A549 (cell line): ENCODE measurements around the gene TRIM37.

Experiments
- MAX ChIP-seq: IDR thresholded peaks from 2 replicates; pipeline ENCODE4 v1.6.1; 2012
- RAD21 ChIP-seq, 2 experiments: fragments of >200 bp in 1 of 2; sonication (Bioruptor Twin) in 1 of 2; formaldehyde crosslinking in 1 of 2; IDR thresholded peaks in 1 of 2; conservative IDR thresholded peaks in 1 of 2; 2 replicates in 1 of 2; 3 replicates in 1 of 2; pipeline ENCODE4 v1.6.1; 2012 to 2018; ENCODE audit warnings: inconsistent platforms in 1 of 2
- SREBF2 ChIP-seq: fragments of 450-650 bp; IDR thresholded peaks from 2 replicates; pipeline ENCODE4 v1.6.1; 2014; ENCODE audit warnings: mild to moderate bottlenecking, moderate library complexity
- TF ChIP-seq, protein P1 (sequence below): fragments of 200-600 bp; sonication (generic); IDR thresholded peaks from 2 replicates; pipeline ENCODE4 v1.6.1; 2016; ENCODE audit warnings: antibody characterized with exemption, mild to moderate bottlenecking, moderate library complexity
- TF ChIP-seq, protein P2 (sequence below): fragments of >200 bp; sonication (Bioruptor Twin); formaldehyde crosslinking; IDR thresholded peaks from 3 replicates; pipeline ENCODE4 v1.5.1; 2016

DNA sequence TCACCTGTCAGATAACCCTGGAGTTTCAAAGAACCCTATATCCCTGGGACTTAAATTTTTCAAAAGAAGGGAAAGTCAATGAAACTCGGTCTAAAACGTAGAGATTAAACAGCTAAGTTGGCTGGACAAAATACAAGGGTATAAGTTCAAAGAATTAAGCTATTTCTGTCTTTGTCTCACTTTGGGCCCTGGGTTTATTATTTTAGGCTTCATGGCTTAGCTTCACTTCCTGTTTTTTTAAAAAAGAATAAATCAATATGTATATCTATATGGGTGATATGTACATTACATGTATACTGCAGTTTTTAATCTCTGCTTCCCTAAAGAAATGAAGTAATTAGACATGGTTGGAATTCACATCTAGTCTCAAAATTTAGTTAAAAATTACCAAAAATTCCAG is 132.3 kb downstream of the TRIM37 start:
- TF ChIP-seq, protein P1, sequence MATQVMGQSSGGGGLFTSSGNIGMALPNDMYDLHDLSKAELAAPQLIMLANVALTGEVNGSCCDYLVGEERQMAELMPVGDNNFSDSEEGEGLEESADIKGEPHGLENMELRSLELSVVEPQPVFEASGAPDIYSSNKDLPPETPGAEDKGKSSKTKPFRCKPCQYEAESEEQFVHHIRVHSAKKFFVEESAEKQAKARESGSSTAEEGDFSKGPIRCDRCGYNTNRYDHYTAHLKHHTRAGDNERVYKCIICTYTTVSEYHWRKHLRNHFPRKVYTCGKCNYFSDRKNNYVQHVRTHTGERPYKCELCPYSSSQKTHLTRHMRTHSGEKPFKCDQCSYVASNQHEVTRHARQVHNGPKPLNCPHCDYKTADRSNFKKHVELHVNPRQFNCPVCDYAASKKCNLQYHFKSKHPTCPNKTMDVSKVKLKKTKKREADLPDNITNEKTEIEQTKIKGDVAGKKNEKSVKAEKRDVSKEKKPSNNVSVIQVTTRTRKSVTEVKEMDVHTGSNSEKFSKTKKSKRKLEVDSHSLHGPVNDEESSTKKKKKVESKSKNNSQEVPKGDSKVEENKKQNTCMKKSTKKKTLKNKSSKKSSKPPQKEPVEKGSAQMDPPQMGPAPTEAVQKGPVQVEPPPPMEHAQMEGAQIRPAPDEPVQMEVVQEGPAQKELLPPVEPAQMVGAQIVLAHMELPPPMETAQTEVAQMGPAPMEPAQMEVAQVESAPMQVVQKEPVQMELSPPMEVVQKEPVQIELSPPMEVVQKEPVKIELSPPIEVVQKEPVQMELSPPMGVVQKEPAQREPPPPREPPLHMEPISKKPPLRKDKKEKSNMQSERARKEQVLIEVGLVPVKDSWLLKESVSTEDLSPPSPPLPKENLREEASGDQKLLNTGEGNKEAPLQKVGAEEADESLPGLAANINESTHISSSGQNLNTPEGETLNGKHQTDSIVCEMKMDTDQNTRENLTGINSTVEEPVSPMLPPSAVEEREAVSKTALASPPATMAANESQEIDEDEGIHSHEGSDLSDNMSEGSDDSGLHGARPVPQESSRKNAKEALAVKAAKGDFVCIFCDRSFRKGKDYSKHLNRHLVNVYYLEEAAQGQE = no peak
- TF ChIP-seq SREBF2 = no peak
- no peak for TF ChIP-seq MAX
- TF ChIP-seq RAD21 (conservative IDR thresholded peaks at IDR 0.05 in 1 of 2, IDR thresholded peaks at IDR 0.05 in 1 of 2) = no peak
- TF ChIP-seq, protein P2, sequence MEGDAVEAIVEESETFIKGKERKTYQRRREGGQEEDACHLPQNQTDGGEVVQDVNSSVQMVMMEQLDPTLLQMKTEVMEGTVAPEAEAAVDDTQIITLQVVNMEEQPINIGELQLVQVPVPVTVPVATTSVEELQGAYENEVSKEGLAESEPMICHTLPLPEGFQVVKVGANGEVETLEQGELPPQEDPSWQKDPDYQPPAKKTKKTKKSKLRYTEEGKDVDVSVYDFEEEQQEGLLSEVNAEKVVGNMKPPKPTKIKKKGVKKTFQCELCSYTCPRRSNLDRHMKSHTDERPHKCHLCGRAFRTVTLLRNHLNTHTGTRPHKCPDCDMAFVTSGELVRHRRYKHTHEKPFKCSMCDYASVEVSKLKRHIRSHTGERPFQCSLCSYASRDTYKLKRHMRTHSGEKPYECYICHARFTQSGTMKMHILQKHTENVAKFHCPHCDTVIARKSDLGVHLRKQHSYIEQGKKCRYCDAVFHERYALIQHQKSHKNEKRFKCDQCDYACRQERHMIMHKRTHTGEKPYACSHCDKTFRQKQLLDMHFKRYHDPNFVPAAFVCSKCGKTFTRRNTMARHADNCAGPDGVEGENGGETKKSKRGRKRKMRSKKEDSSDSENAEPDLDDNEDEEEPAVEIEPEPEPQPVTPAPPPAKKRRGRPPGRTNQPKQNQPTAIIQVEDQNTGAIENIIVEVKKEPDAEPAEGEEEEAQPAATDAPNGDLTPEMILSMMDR = no peak
